Retina (tissue), 1 donor: ENCODE results near the gene PACRGL.

Source experiments
- DNase-seq: peaks from one replicate; pipeline ENCODE4 v3.0.0-alpha.2; 2016

The PACRGL gene

DNA sequence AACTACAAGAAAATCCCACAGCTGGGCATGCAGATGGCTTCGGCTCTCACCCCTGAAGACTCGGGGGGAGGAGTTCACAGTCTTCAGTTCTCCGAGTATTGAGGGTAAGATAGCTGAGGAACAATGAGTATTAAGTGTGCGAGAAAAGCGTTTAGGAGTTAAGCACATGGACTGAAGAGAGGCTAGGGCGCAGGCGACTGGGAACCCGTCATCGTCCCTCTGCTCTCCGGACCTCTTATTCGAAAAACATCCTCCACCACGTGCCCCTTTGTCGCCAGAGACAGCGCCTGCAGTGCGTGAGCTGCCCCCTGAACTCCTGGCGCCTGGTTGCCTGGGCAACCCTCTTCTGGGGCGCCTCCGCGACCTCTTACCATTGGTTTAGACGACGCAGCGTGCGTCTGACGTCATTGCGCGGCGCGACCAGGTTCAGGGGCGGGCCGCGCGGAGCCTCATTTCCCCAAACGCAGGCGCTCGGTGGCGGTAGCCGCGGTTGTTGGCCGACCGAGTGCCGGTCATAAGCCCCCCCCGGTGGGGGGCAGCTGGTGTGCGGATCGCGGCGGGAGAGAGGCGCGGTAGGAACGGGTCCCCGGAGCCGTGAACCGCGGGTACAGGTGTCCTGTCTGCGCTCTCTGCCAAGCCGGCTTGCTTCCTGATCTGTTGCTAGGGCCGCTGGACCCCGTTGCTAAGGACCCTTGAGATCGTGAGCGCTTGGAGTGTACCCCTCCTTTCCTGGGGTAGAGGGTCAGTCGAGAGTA is at the start of gene PACRGL:
TSS of gene PACRGL (plus strand) at position 452 of the 755 bp plus-strand sequence. CDS start 4,024 bp downstream, outside the sequence.
- peak; percentile 98 for DNase-seq

DNA sequence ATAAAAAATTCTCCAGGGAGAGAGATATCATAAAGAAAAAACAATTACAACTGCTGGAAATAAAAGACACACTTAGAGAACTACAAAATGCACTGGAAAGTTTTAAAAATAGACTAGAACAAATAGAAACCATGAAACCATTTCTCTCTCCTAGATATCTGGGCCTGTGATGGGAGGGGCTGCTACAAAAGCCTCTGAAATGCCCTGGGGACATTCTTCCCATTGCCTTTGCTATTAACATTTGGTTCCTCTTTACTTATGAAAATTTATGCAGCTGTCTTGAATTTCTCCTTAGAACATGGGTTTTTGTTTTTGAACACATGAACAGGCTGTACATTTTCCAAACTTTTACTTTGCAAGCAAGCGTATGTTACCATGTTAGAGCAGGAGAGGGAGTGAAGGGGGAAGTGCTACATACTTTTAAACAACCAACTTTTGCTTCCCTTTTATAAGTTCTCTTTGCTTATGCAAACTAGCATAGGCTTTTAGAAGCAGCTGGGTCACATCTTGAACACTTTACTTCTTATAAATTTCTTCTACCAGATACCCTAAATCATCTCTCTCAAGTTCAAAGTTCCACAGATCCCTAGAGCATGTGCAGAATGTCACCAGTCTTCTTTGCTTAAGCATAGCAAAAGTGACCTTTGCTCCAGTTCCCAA is 47.9 kb upstream of the PACRGL start:
- no peak for DNase-seq

DNA sequence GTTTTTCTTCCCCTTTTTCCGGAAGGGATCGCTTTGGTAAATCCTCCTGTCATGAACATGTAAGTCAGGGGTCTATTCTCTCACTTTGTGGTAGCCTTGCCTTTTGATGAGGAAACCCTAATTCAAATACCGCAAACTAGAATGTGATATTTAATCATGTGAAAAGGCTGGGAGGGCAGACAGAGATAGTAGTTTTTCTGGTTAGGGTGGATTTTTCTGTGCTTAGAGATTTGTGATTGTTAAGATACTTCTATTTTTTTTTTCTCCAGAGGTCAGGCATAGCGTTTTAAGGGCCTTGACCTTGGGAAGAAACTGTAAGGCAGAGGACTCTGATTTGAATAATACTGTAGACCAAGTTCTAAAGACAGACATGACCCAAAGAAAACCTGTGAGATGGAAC is 41.8 kb upstream of the PACRGL start:
- no peak for DNase-seq

DNA sequence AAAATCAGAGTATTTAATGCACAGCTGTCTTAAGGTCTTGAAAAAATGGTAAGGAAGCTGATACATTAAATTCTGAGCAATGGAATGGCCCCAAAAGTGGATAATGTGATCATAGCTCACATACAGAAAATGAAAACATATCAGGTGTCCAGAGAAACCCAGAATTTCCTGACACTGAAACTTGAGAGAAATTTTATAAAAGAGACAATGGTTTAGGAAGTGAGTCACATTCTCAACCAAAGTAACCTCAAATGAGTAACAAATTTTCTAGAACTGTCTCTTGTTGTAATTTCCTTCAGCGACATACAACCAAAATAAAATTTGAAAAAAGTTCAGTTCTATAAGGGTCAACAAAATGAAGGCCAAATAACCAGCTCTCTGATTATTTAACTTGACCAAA is 37.4 kb upstream of the PACRGL start:
- no peak for DNase-seq

DNA sequence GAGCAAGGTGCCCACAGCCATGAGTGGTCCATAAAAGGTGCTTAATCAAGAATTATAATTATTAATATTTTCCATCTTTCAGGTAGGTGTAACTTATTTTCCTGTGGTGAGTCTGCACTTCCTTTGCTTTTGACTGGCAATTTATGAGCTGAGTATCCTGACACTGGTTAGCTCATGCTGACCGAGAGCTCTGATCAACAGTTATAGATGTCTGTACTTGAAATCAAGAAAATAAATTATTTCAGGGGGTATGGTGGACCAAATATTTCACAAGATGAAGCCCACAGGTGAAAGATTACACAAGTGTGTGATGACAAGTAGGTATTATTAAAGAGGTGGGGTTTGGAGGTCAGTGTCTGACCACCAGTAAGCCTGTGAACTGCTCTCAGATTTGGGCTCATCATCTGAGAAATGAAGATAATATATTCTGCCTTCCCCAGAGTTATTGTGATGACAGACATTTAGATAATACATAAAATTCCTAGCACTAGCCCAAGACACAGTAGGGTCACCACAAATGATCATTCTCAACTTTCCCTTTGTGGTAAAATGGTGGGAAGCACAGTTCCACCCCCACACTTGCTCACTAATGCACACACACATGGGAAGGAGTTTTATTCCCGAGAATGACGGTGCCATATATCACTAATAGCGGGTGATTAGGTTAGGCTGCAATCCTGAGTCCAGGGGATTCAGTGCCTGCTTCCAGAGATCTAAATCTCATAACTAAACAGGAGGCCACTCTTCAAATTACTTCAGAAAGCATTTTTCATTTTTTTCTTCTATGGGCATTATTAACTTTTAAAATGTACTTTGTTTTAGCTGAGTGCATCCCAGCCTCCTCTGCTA is 34.0 kb upstream of the PACRGL start:
- DNase-seq, result no peak

DNA sequence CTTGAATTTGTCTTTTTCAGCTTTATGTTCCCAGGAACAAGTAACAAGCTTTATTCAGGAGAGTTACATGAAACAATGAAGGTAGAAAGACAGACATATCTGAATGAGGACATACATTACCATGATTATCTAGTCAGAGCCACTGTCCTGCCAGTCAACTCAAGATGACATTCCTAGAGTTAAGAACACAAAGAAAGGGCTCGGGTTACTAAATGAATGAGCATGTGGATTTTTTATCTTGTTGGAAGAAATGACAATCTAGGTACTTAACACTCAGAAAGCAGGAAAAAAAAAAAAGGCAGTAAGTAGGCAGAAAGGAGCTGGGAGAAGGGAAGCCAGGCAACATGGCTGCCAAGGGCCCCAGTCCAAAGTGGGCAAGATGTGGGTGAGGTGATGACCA is 28.0 kb upstream of the PACRGL start:
- no peak for DNase-seq

DNA sequence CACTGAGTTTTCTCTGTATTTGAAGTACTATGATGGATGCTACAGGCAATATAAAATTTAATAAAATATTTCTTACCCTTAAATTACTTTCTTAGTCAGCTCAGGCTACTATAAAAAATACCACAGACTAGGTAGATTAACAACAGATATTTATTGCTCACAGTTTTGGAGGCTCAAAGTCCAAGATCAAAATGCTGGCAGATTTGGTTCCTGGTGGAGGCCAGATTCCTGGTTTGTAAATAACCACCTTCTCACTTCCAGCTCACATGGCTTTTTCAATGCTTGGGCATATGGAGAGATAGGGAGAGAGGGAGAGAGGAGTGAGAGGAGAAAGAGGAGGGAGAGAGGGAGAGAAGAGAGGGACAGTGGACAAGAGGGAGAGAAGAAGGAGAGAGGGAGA is 24.5 kb upstream of the PACRGL start:
- no peak for DNase-seq

DNA sequence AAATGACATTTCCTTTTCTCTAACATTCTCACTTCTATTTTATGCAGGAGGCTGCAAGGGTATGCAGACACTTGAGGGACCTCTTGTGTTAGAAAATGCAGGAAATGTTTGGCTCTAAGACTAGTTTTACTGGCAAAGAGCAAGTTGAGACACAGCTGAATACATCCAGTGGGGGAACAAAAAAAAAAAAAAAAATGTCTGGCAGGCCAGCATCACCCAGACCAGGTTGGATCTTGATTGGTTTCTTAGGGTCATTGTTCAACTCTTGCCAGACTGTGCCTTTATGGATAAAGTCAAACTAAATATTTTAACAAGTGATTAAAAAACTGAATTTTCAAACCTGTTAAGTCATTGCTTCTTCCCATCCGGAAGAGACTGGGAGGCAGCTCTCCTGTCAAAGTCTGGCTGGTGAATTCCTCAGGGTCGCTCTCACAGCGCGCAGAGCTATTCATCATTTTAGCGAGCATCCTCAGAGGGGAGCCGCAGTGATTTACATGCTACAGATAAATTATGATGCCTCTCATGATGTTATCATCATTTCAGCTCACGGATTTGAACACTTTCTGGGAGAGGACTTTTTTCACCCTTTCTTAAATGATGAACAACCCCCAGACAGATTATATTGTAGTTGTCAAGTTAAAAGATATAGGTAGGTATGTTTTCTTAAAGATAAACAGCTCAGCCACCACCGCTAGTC is 23.6 kb upstream of the PACRGL start:
- no peak for DNase-seq

DNA sequence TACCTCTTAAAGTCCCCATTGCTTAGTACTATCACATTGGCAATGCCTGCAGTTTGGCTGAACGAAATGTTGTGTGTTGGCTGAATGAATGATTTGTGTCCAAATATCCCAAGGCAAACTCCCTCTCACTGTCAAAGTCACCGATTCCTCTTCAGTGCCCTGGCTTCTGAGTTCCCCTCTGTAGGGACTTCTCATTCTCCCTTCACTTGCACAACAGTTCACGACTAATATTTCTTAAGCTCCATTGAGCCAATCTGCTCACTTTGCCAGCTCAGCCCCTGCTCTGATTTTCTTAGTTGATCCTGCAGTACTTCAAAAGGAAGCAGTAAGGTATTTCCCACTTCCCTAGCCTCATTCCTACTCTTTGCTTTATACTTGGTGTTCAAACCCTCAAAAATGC is 21.9 kb upstream of the PACRGL start:
- no peak for DNase-seq

DNA sequence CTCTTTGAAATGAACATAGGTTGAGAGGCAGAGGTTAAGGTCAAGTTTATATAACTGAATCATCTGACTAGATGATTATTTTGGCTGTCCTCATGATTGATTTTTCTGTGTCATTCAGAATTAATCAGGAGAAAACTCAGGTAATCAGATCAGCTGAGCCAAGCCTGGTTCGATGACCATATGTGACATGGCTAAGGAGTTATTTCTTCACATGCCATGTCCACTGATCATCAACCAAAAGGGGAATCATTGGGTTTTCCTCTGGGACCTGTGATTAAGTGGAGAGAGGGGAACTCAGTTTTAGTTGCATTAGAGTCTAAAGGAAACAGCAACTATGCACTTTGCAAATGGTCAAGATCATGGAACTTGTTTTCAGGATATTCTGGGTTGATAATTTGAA is 20.3 kb upstream of the PACRGL start:
- DNase-seq, result no peak

DNA sequence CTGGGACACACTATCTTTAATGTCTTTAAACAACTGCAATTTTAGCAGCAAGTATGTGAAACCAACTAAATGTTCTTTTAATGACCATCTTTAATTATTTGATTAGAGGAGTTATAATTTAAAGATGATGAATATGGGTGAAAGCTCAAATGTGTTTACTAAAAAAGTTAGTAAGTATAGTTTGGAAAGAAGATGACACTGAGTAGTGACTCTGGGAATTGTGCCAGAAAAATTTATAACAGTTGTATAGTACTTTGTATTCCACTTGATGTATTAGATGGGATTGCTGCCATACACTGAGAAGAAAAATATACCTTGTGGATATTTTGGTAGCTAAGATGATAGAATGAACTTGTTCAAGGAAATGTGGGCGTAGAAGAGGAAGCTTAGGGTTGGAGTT is 19.5 kb upstream of the PACRGL start:
- no peak for DNase-seq

DNA sequence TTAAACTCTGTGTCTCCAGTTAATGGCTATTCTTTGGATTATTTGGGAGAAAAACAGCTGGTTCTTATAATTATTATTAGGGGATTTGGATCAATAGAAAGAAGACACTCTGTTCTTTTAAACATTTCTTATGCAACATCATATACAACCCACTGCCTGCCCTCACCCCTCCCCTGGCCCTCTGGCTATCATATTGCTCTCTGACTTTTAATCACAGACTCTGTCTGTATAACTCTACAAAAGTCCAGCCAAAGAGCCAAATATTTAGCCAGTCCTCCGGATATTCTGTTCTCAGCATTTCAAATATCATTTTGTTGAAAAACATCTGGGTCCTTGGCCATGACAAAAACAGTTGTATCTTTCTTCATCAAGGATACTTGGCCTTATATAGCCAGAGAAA is 19.0 kb upstream of the PACRGL start:
- no peak for DNase-seq

DNA sequence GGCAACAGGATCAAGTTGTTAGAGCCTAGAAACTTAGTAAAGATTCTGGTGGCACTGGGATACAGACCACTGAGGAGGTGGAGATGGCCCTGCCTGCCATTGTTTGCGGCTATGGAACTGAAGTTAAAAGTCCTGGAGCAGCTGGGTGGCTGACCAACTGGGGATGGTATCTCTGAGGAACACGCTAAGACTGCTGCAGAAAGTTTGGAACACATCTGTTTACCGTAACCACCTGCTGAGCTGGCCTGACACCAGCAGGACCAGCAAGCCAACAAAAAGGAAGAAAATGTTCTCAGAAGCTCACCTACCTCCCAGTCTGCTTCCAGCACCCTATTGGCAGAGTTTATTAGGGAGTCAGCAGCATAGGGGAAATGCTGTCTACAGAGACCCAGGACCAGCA is 17.4 kb upstream of the PACRGL start:
- no peak for DNase-seq

DNA sequence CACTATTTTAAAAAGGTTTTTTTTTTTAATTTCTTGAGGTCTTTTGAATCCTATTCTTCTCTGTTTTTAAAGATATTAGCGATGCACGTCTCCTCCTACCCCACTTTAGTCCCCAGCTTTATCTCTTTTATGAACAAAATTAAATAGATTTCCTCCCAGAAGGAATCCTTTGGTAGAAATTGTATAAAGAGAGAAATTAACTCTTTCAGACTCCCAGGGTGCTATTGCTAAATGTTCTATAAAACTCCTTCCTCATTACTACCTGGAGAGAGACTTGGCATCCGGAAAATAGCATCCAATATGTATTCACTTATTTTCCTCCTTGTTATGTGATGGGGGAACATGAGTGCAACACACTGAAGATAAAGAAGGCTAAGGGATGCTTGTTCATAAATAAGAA is 16.5 kb upstream of the PACRGL start:
- no peak for DNase-seq

DNA sequence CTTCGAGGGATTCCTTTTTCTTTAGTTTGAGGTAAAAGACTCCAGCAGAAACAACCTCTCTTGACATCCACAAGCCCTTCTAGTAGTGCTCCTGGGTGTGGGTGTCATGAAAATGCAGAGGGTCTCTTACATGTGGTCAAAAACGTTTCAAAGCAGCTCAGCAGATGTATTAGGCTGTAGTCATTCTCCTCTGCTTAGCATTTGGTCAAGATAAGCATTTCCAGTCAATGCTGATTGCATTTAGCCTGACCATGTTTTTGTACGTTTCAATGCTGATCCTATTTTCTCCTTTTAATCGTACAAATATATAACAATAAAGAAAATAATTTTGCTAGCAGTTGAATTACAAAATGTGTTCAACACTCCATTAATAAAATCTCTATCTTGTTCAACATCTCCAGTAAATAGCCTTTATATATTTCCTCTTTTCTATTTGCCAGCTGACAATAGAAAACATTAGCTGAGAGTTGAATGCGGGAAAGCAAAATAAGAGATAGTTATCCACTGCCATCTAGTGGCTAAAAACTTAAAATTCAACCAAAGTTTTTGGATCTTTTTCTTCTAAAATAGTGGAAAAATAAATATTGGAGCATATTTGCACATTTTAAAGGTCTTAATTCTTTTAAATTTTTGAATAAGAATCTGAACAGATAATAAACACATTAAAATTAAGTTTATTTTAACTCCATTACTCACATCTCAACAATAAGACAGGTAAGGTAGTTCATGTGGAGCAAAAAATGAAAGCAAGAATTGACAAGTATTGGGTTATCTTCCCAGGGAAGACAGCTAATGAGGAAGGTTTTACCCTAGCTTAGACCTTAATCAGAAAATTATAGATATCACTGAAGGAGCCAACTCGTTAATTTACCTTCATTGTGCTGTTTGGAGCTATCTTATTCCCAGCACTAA is 15.2 kb upstream of the PACRGL start:
- DNase-seq, result peak; percentile 40

DNA sequence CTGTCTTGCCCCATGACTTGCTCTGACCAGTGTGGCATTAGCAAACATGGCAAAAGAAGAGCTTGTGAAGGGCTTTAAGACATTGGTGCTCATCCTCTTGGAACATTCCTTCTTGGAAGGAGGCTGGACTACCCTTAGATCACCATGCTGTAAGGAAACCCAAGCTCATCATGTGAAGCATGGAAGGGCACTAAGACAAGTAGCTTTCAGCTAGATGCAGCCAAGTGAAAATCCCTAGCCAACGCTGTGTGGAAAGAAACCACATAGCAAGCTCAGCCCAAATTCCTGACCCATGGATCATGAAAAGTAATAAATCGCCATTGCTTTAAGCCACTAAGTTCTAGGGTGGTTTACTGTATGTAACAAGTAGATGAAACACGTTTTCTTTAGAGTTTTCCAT is 12.4 kb upstream of the PACRGL start:
- no peak for DNase-seq

DNA sequence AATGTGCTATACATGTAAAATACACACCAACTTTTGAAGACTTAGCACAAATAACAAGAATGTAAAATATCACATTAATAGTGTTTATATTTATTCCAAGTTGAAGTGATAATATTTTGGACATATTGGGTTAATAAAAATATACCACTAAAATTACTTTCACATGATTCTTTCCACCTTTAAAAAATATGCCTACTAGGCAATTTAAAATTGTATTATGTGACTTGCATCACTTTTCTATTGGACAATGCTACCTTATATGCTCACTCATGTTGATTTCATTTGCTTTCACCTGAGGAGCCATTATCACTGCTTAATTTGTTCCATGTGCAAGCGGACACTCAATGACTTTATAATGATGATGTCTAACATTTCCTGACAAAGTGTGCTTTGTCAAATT is 3.4 kb upstream of the PACRGL start:
- DNase-seq, result no peak

DNA sequence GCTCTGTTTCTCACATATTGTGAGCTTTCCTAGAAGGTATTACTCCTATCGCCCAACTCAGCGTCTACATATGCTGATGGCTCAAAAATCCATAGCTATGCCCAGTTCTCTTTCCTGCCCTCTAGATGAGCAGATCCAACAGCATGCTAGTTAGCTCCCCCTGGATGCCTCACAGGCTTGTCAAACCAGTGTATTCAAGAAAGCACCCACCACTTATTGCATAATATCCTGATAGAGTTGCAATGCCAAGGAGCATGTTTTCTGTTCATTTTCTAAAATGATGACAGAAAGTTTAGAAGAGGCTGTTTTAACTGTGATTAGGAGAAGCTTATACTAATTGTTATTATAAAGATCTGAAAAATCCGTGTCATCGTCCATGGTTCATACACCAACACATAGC is 1.9 kb upstream of the PACRGL start:
- DNase-seq, result no peak

DNA sequence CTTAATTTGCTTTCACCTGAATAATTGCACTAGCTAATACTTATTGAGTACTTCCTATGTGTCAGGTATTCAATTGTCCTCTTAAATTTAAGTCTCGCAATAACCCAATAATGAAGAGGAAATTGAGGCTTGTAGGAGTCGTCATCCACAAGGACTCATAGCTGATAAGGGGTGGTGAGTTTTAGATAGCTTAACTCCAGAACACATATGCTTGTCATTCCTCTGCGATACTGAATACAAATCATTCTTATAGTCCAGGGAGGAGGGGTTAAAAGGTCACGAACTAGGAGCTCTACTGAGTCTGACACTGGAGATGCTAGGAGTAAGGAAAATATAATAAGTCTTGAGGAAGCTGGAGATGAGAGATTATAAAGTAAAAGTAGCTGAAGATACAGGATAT is 1.4 kb upstream of the PACRGL start:
- DNase-seq, result no peak

DNA sequence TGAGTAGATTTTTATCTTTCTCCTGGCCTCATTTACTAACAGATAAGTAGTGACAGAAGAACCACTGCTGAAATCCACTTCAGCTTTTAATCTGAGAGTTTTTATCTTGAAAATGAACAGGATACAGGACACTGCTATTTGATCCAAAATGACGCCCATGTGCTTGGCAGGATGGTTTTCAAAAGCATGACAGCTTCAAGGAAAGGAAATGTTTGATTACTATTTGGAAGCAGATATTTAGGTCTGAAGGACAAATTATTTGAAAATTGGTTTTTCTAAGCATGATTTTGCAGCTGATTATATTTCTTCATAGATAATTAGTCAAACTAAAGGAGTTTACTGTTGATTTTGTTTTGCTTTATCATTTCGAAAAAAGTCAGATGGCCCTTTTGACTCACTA is 11.1 kb downstream of the PACRGL start:
- no peak for DNase-seq

DNA sequence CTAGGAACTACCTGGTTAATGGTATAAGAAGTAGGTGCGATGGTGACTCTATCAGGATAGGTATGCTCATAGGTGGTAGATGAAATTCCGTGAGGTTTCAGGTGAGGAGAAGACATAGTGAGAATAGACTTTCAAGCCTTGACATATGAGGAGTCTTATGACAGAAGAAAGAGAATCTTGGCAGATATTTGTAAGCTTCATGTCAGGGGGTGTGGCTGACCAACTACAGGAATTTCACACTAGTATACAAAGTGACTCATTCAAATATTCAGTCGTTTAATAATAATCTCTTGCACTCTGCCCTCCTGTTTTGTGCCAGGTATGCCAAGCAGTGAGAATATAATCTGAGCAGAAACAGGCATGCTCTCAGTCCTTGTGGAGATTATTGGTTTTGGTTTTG is 22.8 kb downstream of the PACRGL start:
- no peak for DNase-seq

DNA sequence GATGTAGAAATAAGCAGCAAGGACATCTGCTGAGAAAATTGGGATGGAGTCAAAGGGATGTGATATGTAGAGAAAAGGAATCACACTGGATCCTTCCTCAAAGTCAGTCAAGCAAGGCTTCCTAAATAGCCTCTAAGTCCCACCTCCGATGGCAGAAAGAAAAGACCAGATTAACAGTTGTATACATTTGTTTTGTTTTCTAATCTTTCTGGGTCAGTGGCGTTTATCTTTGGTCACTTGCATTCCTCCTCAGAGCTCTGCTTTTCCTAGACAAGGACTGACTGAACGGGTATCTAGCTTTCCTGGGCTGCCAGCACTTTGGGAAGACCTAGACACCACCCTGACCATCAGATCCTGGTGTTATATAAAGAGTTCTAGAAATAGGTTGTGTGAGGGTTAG is 23.2 kb downstream of the PACRGL start:
- DNase-seq, result no peak
